Cardiac muscle cell (in vitro differentiated cells and primary cell): ENCODE data around the gene CTNNA3. TPM values are rescaled to one million over a fixed set of nuclear protein-coding genes. Genes with fewer than 3 reads are reported as not detected.
"Not testable (repeated sequence)": the region's sequence is repeated elsewhere in the genome, so short reads cannot be mapped to it uniquely, and the experiment has no call there.

Experiments
- DNase-seq, 2 donors: peaks; one replicate each; pipeline versions ENCODE4 v3.0.0 to v3.0.0-alpha.2; 2010 to 2017; ENCODE audit warnings: low read depth in 1 of 2, low spot score in 1 of 2
- H3K27ac ChIP-seq: fragments of 200-600 bp; sonication (generic); 2 replicates; pipeline ENCODE4 v1.5.1; 2016
- H3K27me3 ChIP-seq: fragments of 200-600 bp; sonication (generic); 2 replicates; pipeline ENCODE4 v1.6.0; 2016; ENCODE audit warnings: control low read depth
- H3K36me3 ChIP-seq: fragments of 200-600 bp; sonication (generic); 2 replicates; pipeline ENCODE4 v1.5.1; 2016; ENCODE audit warnings: control low read depth
- H3K4me1 ChIP-seq: fragments of 200-600 bp; sonication (generic); 2 replicates; pipeline ENCODE4 v1.8.1; 2017; ENCODE audit warnings: low read depth, mild to moderate bottlenecking, mixed run types
- H3K4me3 ChIP-seq: fragments of 200-600 bp; sonication (generic); 2 replicates; pipeline ENCODE4 v1.5.1; 2016; ENCODE audit warnings: mild to moderate bottlenecking
- H3K9me3 ChIP-seq: fragments of 200-600 bp; sonication (generic); 2 replicates; pipeline ENCODE4 v1.5.1; 2017; ENCODE audit warnings: low read depth, mild to moderate bottlenecking, control low read depth
- polyA plus RNA-seq: library from polyadenylated mRNA; unstranded; fragments of >200 nt; fragmentation: Nextera tagmentation; extraction: Ambion mirVana; gene quantifications from 2 replicates; pipeline ENCODE4 v1.2.1, GENCODE V29; 2016
- total RNA-seq: library from RNA; depleted of rRNA; stranded (reverse); fragments of >200 nt; gene quantifications from 2 replicates; pipeline ENCODE4 v1.2.3, GENCODE V29; 2016
- TF ChIP-seq, protein P1 (sequence below): IDR thresholded peaks from 2 replicates; pipeline ENCODE4 v1.5.1; 2012; ENCODE audit warnings: low read depth, mild to moderate bottlenecking, low read length

CTNNA3 gene
- total and polyA plus RNA-seq, 2 experiments from 2014 or later: 55.8 to 71.7 TPM

- TF ChIP-seq, protein P1, sequence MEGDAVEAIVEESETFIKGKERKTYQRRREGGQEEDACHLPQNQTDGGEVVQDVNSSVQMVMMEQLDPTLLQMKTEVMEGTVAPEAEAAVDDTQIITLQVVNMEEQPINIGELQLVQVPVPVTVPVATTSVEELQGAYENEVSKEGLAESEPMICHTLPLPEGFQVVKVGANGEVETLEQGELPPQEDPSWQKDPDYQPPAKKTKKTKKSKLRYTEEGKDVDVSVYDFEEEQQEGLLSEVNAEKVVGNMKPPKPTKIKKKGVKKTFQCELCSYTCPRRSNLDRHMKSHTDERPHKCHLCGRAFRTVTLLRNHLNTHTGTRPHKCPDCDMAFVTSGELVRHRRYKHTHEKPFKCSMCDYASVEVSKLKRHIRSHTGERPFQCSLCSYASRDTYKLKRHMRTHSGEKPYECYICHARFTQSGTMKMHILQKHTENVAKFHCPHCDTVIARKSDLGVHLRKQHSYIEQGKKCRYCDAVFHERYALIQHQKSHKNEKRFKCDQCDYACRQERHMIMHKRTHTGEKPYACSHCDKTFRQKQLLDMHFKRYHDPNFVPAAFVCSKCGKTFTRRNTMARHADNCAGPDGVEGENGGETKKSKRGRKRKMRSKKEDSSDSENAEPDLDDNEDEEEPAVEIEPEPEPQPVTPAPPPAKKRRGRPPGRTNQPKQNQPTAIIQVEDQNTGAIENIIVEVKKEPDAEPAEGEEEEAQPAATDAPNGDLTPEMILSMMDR: no peak
- Histone ChIP-seq H3K4me3 (no peak overlapping the region), H3K36me3 (no peaks in the 10 kb centered on the region), H3K27ac (peak overlapping the region; percentile 43), H3K9me3 (no peaks in the 10 kb centered on the region), H3K27me3 (no peaks in the 10 kb centered on the region), H3K4me1 (no peaks in the 10 kb centered on the region)
- no peak for DNase-seq
Observed at GRCh38 chr10:67438605-67439304, 257.2 kb downstream of the CTNNA3 start.

DNA sequence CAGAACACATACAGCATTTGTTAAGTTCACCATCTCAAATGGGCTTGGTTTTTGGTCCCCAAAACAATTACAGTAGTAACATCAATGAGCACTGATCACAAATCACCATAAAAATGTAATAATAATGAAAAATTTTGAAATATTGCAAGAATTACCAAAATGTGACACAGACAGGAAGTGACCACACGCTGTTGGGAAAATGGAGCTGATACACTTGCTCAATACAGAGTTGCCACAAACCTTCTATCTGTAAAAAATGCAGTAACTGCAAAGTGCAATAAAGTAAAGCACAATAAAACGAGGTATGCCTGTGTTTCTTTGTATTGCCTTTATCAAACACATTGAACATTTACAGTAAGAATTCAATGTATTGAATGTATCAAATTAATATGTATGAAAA is 262.7 kb downstream of the CTNNA3 start:
- DNase-seq: no peak
- TF ChIP-seq, protein P1: no peak
- Histone ChIP-seq H3K9me3 (no peaks in the 10 kb centered on the region), H3K27me3 (no peaks in the 10 kb centered on the region), H3K4me1 (peaks cover 10% of the 10 kb centered on the region), H3K36me3 (no peaks in the 10 kb centered on the region), H3K27ac (peak overlapping the region; percentile 65), H3K4me3 (no peak overlapping the region)

- DNase-seq: no peak
- no peaks in the 10 kb centered on the region for H3K27me3 ChIP-seq
- H3K9me3 ChIP-seq: no peaks in the 10 kb centered on the region
- TF ChIP-seq, protein P1: no peak
- no peaks in the 10 kb centered on the region for H3K36me3 ChIP-seq
- H3K4me3 ChIP-seq: no peak overlapping the region
- H3K4me1 ChIP-seq: no peaks in the 10 kb centered on the region
- H3K27ac ChIP-seq: no peak overlapping the region
Observed at GRCh38 chr10:67402620-67403019, 293.4 kb downstream of the CTNNA3 start.

- Histone ChIP-seq H3K27ac (no peak overlapping the region), H3K4me1 (no peaks in the 10 kb centered on the region), H3K36me3 (no peaks in the 10 kb centered on the region), H3K4me3 (no peak overlapping the region), H3K9me3 (no peaks in the 10 kb centered on the region), H3K27me3 (no peaks in the 10 kb centered on the region)
- TF ChIP-seq, protein P1: no peak
- DNase-seq: no peak
Observed at GRCh38 chr10:67401711-67402110, 294.3 kb downstream of the CTNNA3 start.

DNA sequence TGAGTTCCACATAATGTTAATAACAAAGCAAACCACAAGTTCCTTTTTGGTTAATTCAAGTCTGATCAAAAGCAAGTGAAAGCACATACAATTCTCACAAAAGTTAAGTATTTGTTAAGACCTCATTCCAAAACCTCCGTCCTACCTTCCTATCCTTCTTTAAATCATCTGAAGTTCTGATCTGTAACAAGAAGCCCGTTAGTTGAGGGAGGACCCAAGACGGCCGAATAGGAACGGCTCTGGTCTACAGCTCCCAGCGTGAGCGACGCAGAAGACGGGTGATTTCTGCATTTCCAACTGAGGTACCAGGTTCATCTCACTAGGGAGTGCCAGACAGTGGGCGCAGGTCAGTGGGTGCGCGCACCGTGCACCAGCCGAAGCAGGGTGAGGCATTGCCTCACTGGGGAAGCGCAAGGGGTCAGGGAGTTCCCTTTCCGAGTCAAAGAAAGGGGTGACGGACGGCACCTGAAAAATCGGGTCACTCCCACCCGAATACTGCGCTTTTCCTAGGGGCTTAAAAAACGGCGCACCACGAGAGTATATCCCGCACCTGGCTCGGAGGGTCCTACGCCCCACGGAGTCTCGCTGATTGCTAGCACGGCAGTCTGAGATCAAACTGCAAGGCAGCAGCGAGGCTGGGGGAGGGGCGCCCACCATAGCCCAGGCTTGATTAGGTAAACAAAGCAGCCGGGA is 309.0 kb downstream of the CTNNA3 start:
- H3K27me3 ChIP-seq, H3K9me3 ChIP-seq, H3K36me3 ChIP-seq: not testable (repeated sequence)
- Histone ChIP-seq H3K27ac (peak overlapping the region; percentile 53), H3K4me1 (peaks cover 22% of the 10 kb centered on the region), H3K4me3 (peak overlapping the region; percentile 38)
- DNase-seq: peak in 1 of 2 donors; percentile 20

- DNase-seq: no peak
- H3K4me3 ChIP-seq: peak overlapping the region; percentile 38
- H3K36me3 ChIP-seq: no peaks in the 10 kb centered on the region
- TF ChIP-seq, protein P1: no peak
- no peak overlapping the region for H3K27ac ChIP-seq
- H3K27me3 ChIP-seq: no peaks in the 10 kb centered on the region
- H3K9me3 ChIP-seq: no peaks in the 10 kb centered on the region
- peaks cover 22% of the 10 kb centered on the region for H3K4me1 ChIP-seq
Observed at GRCh38 chr10:67386260-67386659, 309.7 kb downstream of the CTNNA3 start.
